ENCODE measurements around the gene NAALADL2.

NAALADL2 gene

GRCh38 chr3:175200391-175201095 lies 341.4 kb downstream of the NAALADL2 start:
- no peak for DNase-seq (ENCODE audit: low spot score)

- DNase-seq (ENCODE audit: low spot score), result no peak
Measured at GRCh38 chr3:175207361-175207760, 348.2 kb downstream of the NAALADL2 start.

- DNase-seq (ENCODE audit: low spot score), result no peak
Measured at GRCh38 chr3:175208326-175208725, 349.2 kb downstream of the NAALADL2 start.

GRCh38 chr3:175211466-175211865 lies 352.3 kb downstream of the NAALADL2 start:
- DNase-seq (ENCODE audit: low spot score), result no peak

GRCh38 chr3:175212896-175213295 lies 353.8 kb downstream of the NAALADL2 start:
- DNase-seq (ENCODE audit: low spot score), result no peak

GRCh38 chr3:175214216-175214615 lies 355.1 kb downstream of the NAALADL2 start:
- no peak for DNase-seq (ENCODE audit: low spot score)

GRCh38 chr3:175215833-175216232 lies 356.7 kb downstream of the NAALADL2 start:
- DNase-seq (ENCODE audit: low spot score), result no peak

- DNase-seq (ENCODE audit: low spot score), result no peak
Measured at GRCh38 chr3:175222356-175222755, 363.2 kb downstream of the NAALADL2 start.

GRCh38 chr3:175224051-175224450 lies 364.9 kb downstream of the NAALADL2 start:
- DNase-seq (ENCODE audit: low spot score), result no peak

GRCh38 chr3:175226444-175226843 lies 367.3 kb downstream of the NAALADL2 start:
- DNase-seq (ENCODE audit: low spot score), result no peak

GRCh38 chr3:175227126-175227525 lies 368.0 kb downstream of the NAALADL2 start:
- DNase-seq (ENCODE audit: low spot score), result no peak

- no peak for DNase-seq (ENCODE audit: low spot score)
Measured at GRCh38 chr3:175233957-175234940, 375.1 kb downstream of the NAALADL2 start.

- DNase-seq (ENCODE audit: low spot score), result no peak
Measured at GRCh38 chr3:175238801-175239200, 379.7 kb downstream of the NAALADL2 start.

GRCh38 chr3:175240921-175241320 lies 381.8 kb downstream of the NAALADL2 start:
- no peak for DNase-seq (ENCODE audit: low spot score)

- DNase-seq (ENCODE audit: low spot score), result no peak
Measured at GRCh38 chr3:175242243-175242642, 383.1 kb downstream of the NAALADL2 start.

- DNase-seq (ENCODE audit: low spot score), result no peak
Measured at GRCh38 chr3:175246234-175246633, 387.1 kb downstream of the NAALADL2 start.

- DNase-seq (ENCODE audit: low spot score), result no peak
Measured at GRCh38 chr3:175246766-175247165, 387.6 kb downstream of the NAALADL2 start.

GRCh38 chr3:175247629-175248028 lies 388.5 kb downstream of the NAALADL2 start:
- no peak for DNase-seq (ENCODE audit: low spot score)

GRCh38 chr3:175248832-175249231 lies 389.7 kb downstream of the NAALADL2 start:
- no peak for DNase-seq (ENCODE audit: low spot score)

GRCh38 chr3:175255698-175256097 lies 396.6 kb downstream of the NAALADL2 start:
- DNase-seq (ENCODE audit: low spot score), result no peak

GRCh38 chr3:175257123-175257522 lies 398.0 kb downstream of the NAALADL2 start:
- DNase-seq (ENCODE audit: low spot score), result no peak

- DNase-seq (ENCODE audit: low spot score), result no peak
Measured at GRCh38 chr3:175258763-175259162, 399.6 kb downstream of the NAALADL2 start.

- DNase-seq (ENCODE audit: low spot score), result no peak
Measured at GRCh38 chr3:175260145-175260794, 401.1 kb downstream of the NAALADL2 start.
